ENCODE measurements around the gene RFLNA.

The RFLNA gene

GRCh38 chr12:124323771-124324530 is 29.1 kb downstream of the RFLNA start:
- TF ChIP-seq, protein P1, sequence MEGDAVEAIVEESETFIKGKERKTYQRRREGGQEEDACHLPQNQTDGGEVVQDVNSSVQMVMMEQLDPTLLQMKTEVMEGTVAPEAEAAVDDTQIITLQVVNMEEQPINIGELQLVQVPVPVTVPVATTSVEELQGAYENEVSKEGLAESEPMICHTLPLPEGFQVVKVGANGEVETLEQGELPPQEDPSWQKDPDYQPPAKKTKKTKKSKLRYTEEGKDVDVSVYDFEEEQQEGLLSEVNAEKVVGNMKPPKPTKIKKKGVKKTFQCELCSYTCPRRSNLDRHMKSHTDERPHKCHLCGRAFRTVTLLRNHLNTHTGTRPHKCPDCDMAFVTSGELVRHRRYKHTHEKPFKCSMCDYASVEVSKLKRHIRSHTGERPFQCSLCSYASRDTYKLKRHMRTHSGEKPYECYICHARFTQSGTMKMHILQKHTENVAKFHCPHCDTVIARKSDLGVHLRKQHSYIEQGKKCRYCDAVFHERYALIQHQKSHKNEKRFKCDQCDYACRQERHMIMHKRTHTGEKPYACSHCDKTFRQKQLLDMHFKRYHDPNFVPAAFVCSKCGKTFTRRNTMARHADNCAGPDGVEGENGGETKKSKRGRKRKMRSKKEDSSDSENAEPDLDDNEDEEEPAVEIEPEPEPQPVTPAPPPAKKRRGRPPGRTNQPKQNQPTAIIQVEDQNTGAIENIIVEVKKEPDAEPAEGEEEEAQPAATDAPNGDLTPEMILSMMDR (IDR thresholded peaks at IDR 0.05; ENCODE audit: low read depth, low read length, missing control alignments), result no peak
- DNase-seq (ENCODE audit: low read depth), result no peak
- no peak overlapping the region for H3K4me3 ChIP-seq (ENCODE audit: low read depth, low read length)

GRCh38 chr12:124324803-124325705 is 30.2 kb downstream of the RFLNA start:
- no peak for DNase-seq (ENCODE audit: low read depth)
- TF ChIP-seq, protein P1 (IDR thresholded peaks at IDR 0.05; ENCODE audit: low read depth, low read length, missing control alignments), result no peak
- no peak overlapping the region for H3K4me3 ChIP-seq (ENCODE audit: low read depth, low read length)

GRCh38 chr12:124326104-124326503 is 31.2 kb downstream of the RFLNA start:
- H3K4me3 ChIP-seq (ENCODE audit: low read depth, low read length), result no peak overlapping the region
- TF ChIP-seq, protein P1 (IDR thresholded peaks at IDR 0.05; ENCODE audit: low read depth, low read length, missing control alignments), result no peak
- DNase-seq (ENCODE audit: low read depth), result no peak

- no peak for DNase-seq (ENCODE audit: low read depth)
- no peak overlapping the region for H3K4me3 ChIP-seq (ENCODE audit: low read depth, low read length)
- TF ChIP-seq, protein P1 (IDR thresholded peaks at IDR 0.05; ENCODE audit: low read depth, low read length, missing control alignments), result no peak
Observed at GRCh38 chr12:124326871-124327270, 32.0 kb downstream of the RFLNA start.

- no peak overlapping the region for H3K4me3 ChIP-seq (ENCODE audit: low read depth, low read length)
- TF ChIP-seq, protein P1 (IDR thresholded peaks at IDR 0.05; ENCODE audit: low read depth, low read length, missing control alignments), result no peak
- DNase-seq (ENCODE audit: low read depth), result no peak
Observed at GRCh38 chr12:124327362-124328043, 32.6 kb downstream of the RFLNA start.

- H3K4me3 ChIP-seq (ENCODE audit: low read depth, low read length), result no peak overlapping the region
- TF ChIP-seq, protein P1 (IDR thresholded peaks at IDR 0.05; ENCODE audit: low read depth, low read length, missing control alignments), result no peak
- DNase-seq (ENCODE audit: low read depth), result no peak
Observed at GRCh38 chr12:124328116-124328515, 33.2 kb downstream of the RFLNA start.

Data from GM12864 (cell line).